IMR-90 (cell line): ENCODE results near the gene WNT8B. TPM values are rescaled to one million over a fixed set of nuclear protein-coding genes. Genes with fewer than 3 reads are reported as not detected.

ENCODE experiments used
- ATAC-seq: fragments of 200-7000 bp; cut with Tn5 transposase; 2 replicates; pipeline ENCODE4 v1.9.1; 2020; ENCODE audit warnings: low read depth, mild to moderate bottlenecking, moderate library complexity
- BruUV-seq: library from RNA; stranded (reverse); fragments of 400-500 nt; replicated peaks from 2 replicates; lab custom pipeline; 2021; lab: Mats Ljungman, UMichigan
- CTCF ChIA-PET: fragments of 300-600 bp; formaldehyde crosslinking; extraction: SDS; loops from one replicate; lab custom pipeline; 2021; ENCODE audit warnings: antibody characterized with exemption; lab: Yijun Ruan, JAX
- POLR2A ChIA-PET: fragments of 300-600 bp; sonication (Branson Sonifier 250); formaldehyde crosslinking; loops from one replicate; lab custom pipeline; 2022; ENCODE audit warnings: antibody characterized with exemption; ENCODE audit not compliant: unreplicated experiment; lab: Charles Lee
- DNase-seq: peaks from one replicate; pipeline ENCODE4 v3.0.0; 2013
- H2AFZ ChIP-seq: replicated peaks from 2 replicates; pipeline ENCODE3; 2013; ENCODE audit warnings: low read length, mild to moderate bottlenecking; ENCODE audit not compliant: poor library complexity
- H2AK5ac ChIP-seq: 2 replicates; pipeline ENCODE4 v1.6.1; 2013; ENCODE audit warnings: low read depth, low read length, inconsistent platforms
- H2AK9ac ChIP-seq: replicated peaks from 2 replicates; pipeline ENCODE3; 2013; ENCODE audit warnings: mild to moderate bottlenecking, low read depth, low read length, moderate library complexity; ENCODE audit not compliant: poor library complexity
- H2BK120ac ChIP-seq: 2 replicates; pipeline ENCODE4 v1.6.1; 2013; ENCODE audit warnings: low read depth, low read length, inconsistent platforms
- H2BK15ac ChIP-seq: 3 replicates; pipeline ENCODE4 v1.6.1; 2013; ENCODE audit warnings: low read depth, low read length, inconsistent platforms
- H2BK20ac ChIP-seq: 2 replicates; pipeline ENCODE4 v1.6.1; 2013; ENCODE audit warnings: low read depth, mild to moderate bottlenecking, inconsistent platforms, low read length, moderate library complexity
- H2BK5ac ChIP-seq: 2 replicates; pipeline ENCODE4 v1.6.1; 2013; ENCODE audit warnings: mild to moderate bottlenecking, low read depth, low read length, inconsistent platforms; ENCODE audit not compliant: poor library complexity, severe bottlenecking
- H3K14ac ChIP-seq: replicated peaks from 2 replicates; pipeline ENCODE4 v1.6.1; 2013; ENCODE audit warnings: low read depth, low read length, inconsistent platforms
- H3K18ac ChIP-seq: 2 replicates; pipeline ENCODE4 v1.6.1; 2013; ENCODE audit warnings: low read depth, low read length, control low read depth
- H3K23ac ChIP-seq: 2 replicates; pipeline ENCODE4 v1.6.1; 2013; ENCODE audit warnings: low read depth, low read length, inconsistent platforms
- H3K27ac ChIP-seq: 2 replicates; pipeline ENCODE4 v1.5.1; 2013; ENCODE audit warnings: mild to moderate bottlenecking, control low read depth, low read length; ENCODE audit not compliant: insufficient read depth
- H3K27me3 ChIP-seq: 2 replicates; pipeline ENCODE4 v1.6.1; 2013; ENCODE audit warnings: low read length; ENCODE audit not compliant: control insufficient read depth, insufficient read depth
- H3K36me3 ChIP-seq: 2 replicates; pipeline ENCODE4 v1.6.1; 2013; ENCODE audit warnings: low read length, mixed read lengths; ENCODE audit not compliant: control insufficient read depth, insufficient read depth
- H3K4ac ChIP-seq: 2 replicates; pipeline ENCODE4 v1.6.1; 2013; ENCODE audit warnings: low read depth, low read length, inconsistent platforms
- H3K4me1 ChIP-seq: 2 replicates; pipeline ENCODE4 v1.6.1; 2013; ENCODE audit warnings: low read length, mixed read lengths; ENCODE audit not compliant: control insufficient read depth, insufficient read depth
- H3K4me2 ChIP-seq: 2 replicates; pipeline ENCODE4 v1.6.1; 2013; ENCODE audit warnings: low read depth, mild to moderate bottlenecking, control low read depth, low read length, moderate library complexity
- H3K4me3 ChIP-seq: 2 replicates; pipeline ENCODE4 v1.5.1; 2013; ENCODE audit warnings: low read depth, mild to moderate bottlenecking, control low read depth, low read length, moderate library complexity; ENCODE audit not compliant: insufficient read depth
- H3K56ac ChIP-seq: 2 replicates; pipeline ENCODE4 v1.6.1; 2013; ENCODE audit warnings: low read length, inconsistent platforms; ENCODE audit not compliant: insufficient read depth; ENCODE audit errors: extremely low read depth
- H3K79me1 ChIP-seq, 2 experiments: 2 replicates each; pipeline ENCODE4 v1.6.1; 2013; ENCODE audit warnings: low read length in 2 of 2, inconsistent platforms in 1 of 2, low read depth in 1 of 2
- H3K9ac ChIP-seq: 2 replicates; pipeline ENCODE4 v1.6.1; 2013; ENCODE audit warnings: low read depth, low read length, control low read depth
- H3K9me1 ChIP-seq: 2 replicates; pipeline ENCODE4 v1.6.1; 2013; ENCODE audit warnings: low read length, inconsistent platforms; ENCODE audit not compliant: insufficient read depth
- H3K9me3 ChIP-seq: 2 replicates; pipeline ENCODE4 v1.6.1; 2013; ENCODE audit warnings: low read length; ENCODE audit not compliant: control insufficient read depth, insufficient read depth
- H4K20me1 ChIP-seq: 2 replicates; pipeline ENCODE4 v1.6.1; 2013; ENCODE audit warnings: low read length, inconsistent platforms; ENCODE audit not compliant: insufficient read depth
- H4K5ac ChIP-seq: 2 replicates; pipeline ENCODE4 v1.6.1; 2013; ENCODE audit warnings: mild to moderate bottlenecking, low read depth, low read length, control low read depth
- H4K8ac ChIP-seq, 2 experiments: 2 replicates each; pipeline ENCODE4 v1.6.1; 2013; ENCODE audit warnings: low read depth in 2 of 2, low read length in 2 of 2, control low read depth in 1 of 2, inconsistent platforms in 1 of 2
- H4K91ac ChIP-seq: 2 replicates; pipeline ENCODE4 v1.6.1; 2013; ENCODE audit warnings: low read depth, low read length, inconsistent platforms; ENCODE audit not compliant: insufficient read depth
- CEBPB ChIP-seq: IDR thresholded peaks from 2 replicates; pipeline ENCODE4 v1.6.1; 2012; ENCODE audit warnings: low read depth, low read length, improper control_type of control experiment
- CHD1 ChIP-seq: IDR thresholded peaks from 2 replicates; pipeline ENCODE4 v1.6.1; 2012; ENCODE audit warnings: low read depth, low read length, improper control_type of control experiment
- MAFK ChIP-seq: IDR thresholded peaks from 2 replicates; pipeline ENCODE4 v1.6.1; 2012; ENCODE audit warnings: low read depth, low read length, improper control_type of control experiment
- MAZ ChIP-seq: IDR thresholded peaks from 2 replicates; pipeline ENCODE4 v1.6.1; 2012; ENCODE audit warnings: low read depth, mild to moderate bottlenecking, low read length, improper control_type of control experiment, moderate library complexity, borderline replicate concordance
- NFE2L2 ChIP-seq: fragments of 150-350 bp; IDR thresholded peaks from 2 replicates; pipeline ENCODE4 v1.6.1; 2016; ENCODE audit warnings: low read depth, mild to moderate bottlenecking, low read length
- POLR2A ChIP-seq: IDR thresholded peaks from 2 replicates; pipeline ENCODE4 v1.6.1; 2012; ENCODE audit warnings: mild to moderate bottlenecking, low read depth, low read length
- RCOR1 ChIP-seq: IDR thresholded peaks from 2 replicates; pipeline ENCODE4 v1.6.1; 2012; ENCODE audit warnings: mild to moderate bottlenecking, low read length, improper control_type of control experiment; ENCODE audit not compliant: insufficient replicate concordance
- RFX5 ChIP-seq: IDR thresholded peaks from 2 replicates; pipeline ENCODE4 v1.8.0; 2012; ENCODE audit warnings: low read depth, mild to moderate bottlenecking, low read length, moderate library complexity
- SMC3 ChIP-seq: fragments of 150-350 bp; IDR thresholded peaks from 2 replicates; pipeline ENCODE4 v1.6.1; 2016; ENCODE audit warnings: low read depth, mild to moderate bottlenecking, antibody characterized with exemption, low read length, moderate library complexity
- WGBS, 2 experiments: methylation state at CpG; one replicate each; pipeline versions ENCODE4 v1.1.5 to v1.1.7; 2013; ENCODE audit warnings: missing lambda C conversion rate in 2 of 2; ENCODE audit not compliant: insufficient read length in 1 of 2; ENCODE audit errors: extremely low coverage in 2 of 2; 5-methylcytosine and 5-hydroxymethylcytosine counted together
- dilution Hi-C: fragments of 300-500 bp; cut with HindIII; formaldehyde crosslinking; loops from one replicate; pipeline ENCODE4 v1.14.3; 2018; ENCODE audit warnings: low sequenced_read_pairs; ENCODE audit not compliant: unreplicated experiment
- in situ Hi-C: fragments of 300-500 bp; cut with MboI; formaldehyde crosslinking; loops from 3 replicates; pipeline ENCODE4 v1.14.3; 2019; ENCODE audit warnings: low sequenced_read_pairs, inconsistent platforms, mixed read lengths
- intact Hi-C: fragments of 100-400 bp; cut with micrococcal nuclease; formaldehyde crosslinking; loops from 2 replicates; pipeline ENCODE4 v1.10.0; 2022
- polyA plus RNA-seq, 3 experiments: library from polyadenylated mRNA; depleted of rRNA; stranded (reverse); fragments of >200 nt; gene quantifications; 2 replicates each; pipeline ENCODE4 v1.2.3, GENCODE V29; 2012; ENCODE audit warnings: low replicate concordance in 1 of 3
- total RNA-seq: library from RNA; depleted of rRNA; stranded (reverse); fragments of >200 nt; gene quantifications from 2 replicates; pipeline ENCODE4 v1.2.3, GENCODE V29; 2012
- TF ChIP-seq, protein P1 (sequence below): conservative IDR thresholded peaks from 2 replicates; pipeline ENCODE4 v1.5.1; 2012; ENCODE audit warnings: mild to moderate bottlenecking, low read depth, low read length, improper control_type of control experiment
- TF ChIP-seq, protein P2 (sequence below): fragments of 150-350 bp; IDR thresholded peaks from 2 replicates; pipeline ENCODE4 v1.6.1; 2016; ENCODE audit warnings: low read depth, mild to moderate bottlenecking, low read length, moderate library complexity, borderline replicate concordance

WNT8B gene
- total and polyA plus RNA-seq, 2 of the 4 experiments (the other 2 are of a cell fraction): 0.03 TPM; not detected in 1

- ATAC-seq (no peak), DNase-seq (no peak)
- dilution Hi-C loops (no loop called here), in situ Hi-C loops (no loop called here), intact Hi-C loops (no loop called here)
- no peak overlapping the region for H2BK15ac ChIP-seq
- peaks cover 20% of the 10 kb centered on the region for H3K27me3 ChIP-seq
- no peak overlapping the region for H4K5ac ChIP-seq
- H2BK120ac ChIP-seq: no peak overlapping the region
- CTCF ChIA-PET: interaction anchor here (0.7 kb wide), 1 partner anchor 14 kb away, joined by 3 read pairs; no protein-coding TSS in a partner anchor
- no peak overlapping the region for H2BK20ac ChIP-seq
- no peak overlapping the region for H3K14ac ChIP-seq
- H3K4me1 ChIP-seq: no peaks in the 10 kb centered on the region
- H2AFZ ChIP-seq: no peak overlapping the region
- H3K79me1 ChIP-seq: no peaks in the 10 kb centered on the region
- no peak overlapping the region for H3K56ac ChIP-seq
- no peak for TF ChIP-seq POLR2A
- no peak for TF ChIP-seq CHD1
- TF ChIP-seq MAFK: no peak
- TF ChIP-seq, protein P1, sequence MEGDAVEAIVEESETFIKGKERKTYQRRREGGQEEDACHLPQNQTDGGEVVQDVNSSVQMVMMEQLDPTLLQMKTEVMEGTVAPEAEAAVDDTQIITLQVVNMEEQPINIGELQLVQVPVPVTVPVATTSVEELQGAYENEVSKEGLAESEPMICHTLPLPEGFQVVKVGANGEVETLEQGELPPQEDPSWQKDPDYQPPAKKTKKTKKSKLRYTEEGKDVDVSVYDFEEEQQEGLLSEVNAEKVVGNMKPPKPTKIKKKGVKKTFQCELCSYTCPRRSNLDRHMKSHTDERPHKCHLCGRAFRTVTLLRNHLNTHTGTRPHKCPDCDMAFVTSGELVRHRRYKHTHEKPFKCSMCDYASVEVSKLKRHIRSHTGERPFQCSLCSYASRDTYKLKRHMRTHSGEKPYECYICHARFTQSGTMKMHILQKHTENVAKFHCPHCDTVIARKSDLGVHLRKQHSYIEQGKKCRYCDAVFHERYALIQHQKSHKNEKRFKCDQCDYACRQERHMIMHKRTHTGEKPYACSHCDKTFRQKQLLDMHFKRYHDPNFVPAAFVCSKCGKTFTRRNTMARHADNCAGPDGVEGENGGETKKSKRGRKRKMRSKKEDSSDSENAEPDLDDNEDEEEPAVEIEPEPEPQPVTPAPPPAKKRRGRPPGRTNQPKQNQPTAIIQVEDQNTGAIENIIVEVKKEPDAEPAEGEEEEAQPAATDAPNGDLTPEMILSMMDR: no peak
- TF ChIP-seq, protein P2, sequence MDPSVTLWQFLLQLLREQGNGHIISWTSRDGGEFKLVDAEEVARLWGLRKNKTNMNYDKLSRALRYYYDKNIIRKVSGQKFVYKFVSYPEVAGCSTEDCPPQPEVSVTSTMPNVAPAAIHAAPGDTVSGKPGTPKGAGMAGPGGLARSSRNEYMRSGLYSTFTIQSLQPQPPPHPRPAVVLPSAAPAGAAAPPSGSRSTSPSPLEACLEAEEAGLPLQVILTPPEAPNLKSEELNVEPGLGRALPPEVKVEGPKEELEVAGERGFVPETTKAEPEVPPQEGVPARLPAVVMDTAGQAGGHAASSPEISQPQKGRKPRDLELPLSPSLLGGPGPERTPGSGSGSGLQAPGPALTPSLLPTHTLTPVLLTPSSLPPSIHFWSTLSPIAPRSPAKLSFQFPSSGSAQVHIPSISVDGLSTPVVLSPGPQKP: no peak
- TF ChIP-seq RCOR1: no peak
- no peak for TF ChIP-seq NFE2L2
- TF ChIP-seq CEBPB: no peak
- no peak for TF ChIP-seq RFX5
- TF ChIP-seq SMC3: no peak
- TF ChIP-seq MAZ: no peak
- no peak overlapping the region for H3K27ac ChIP-seq
- no peaks in the 10 kb centered on the region for H4K20me1 ChIP-seq
- WGBS, 2 experiments: no CpG with 5 or more reads among the region's 5 CpGs
- no peak overlapping the region for H3K4ac ChIP-seq
- no peak overlapping the region for H2AK5ac ChIP-seq
- no peak overlapping the region for H4K91ac ChIP-seq
- H3K18ac ChIP-seq: no peak overlapping the region
- POLR2A ChIA-PET: no interaction called here
- H2AK9ac ChIP-seq: no peak overlapping the region
- H3K4me2 ChIP-seq: no peak overlapping the region
- BruUV-seq: no TSS peak
- no peak overlapping the region for H2BK5ac ChIP-seq
- H3K4me3 ChIP-seq: no peak overlapping the region
- no peak overlapping the region for H3K9ac ChIP-seq
- no peaks in the 10 kb centered on the region for H3K36me3 ChIP-seq
- no peaks in the 10 kb centered on the region for H3K9me3 ChIP-seq
- H3K9me1 ChIP-seq: no peaks in the 10 kb centered on the region
- no peak overlapping the region for H3K23ac ChIP-seq
- H4K8ac ChIP-seq: no peak overlapping the region
Measured at GRCh38 chr10:100468322-100468721, 5.5 kb downstream of the WNT8B start.
